ENCODE measurements around the gene FAM210A.

The FAM210A gene

GRCh38 chr18:13617826-13618515, 108.4 kb downstream of the FAM210A start:
- no peak overlapping the region for H3K4me2 ChIP-seq (ENCODE audit: low read depth, low read length)
- no peak overlapping the region for H3K27ac ChIP-seq (ENCODE audit: low read length)
- no peaks in the 10 kb centered on the region for H3K79me2 ChIP-seq (ENCODE audit: low read length)
- TF ChIP-seq, protein P1, sequence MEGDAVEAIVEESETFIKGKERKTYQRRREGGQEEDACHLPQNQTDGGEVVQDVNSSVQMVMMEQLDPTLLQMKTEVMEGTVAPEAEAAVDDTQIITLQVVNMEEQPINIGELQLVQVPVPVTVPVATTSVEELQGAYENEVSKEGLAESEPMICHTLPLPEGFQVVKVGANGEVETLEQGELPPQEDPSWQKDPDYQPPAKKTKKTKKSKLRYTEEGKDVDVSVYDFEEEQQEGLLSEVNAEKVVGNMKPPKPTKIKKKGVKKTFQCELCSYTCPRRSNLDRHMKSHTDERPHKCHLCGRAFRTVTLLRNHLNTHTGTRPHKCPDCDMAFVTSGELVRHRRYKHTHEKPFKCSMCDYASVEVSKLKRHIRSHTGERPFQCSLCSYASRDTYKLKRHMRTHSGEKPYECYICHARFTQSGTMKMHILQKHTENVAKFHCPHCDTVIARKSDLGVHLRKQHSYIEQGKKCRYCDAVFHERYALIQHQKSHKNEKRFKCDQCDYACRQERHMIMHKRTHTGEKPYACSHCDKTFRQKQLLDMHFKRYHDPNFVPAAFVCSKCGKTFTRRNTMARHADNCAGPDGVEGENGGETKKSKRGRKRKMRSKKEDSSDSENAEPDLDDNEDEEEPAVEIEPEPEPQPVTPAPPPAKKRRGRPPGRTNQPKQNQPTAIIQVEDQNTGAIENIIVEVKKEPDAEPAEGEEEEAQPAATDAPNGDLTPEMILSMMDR (IDR thresholded peaks at IDR 0.05; ENCODE audit: low read length): no peak
- TF ChIP-seq EZH2 (optimal IDR thresholded peaks at IDR 0.05; ENCODE audit: low read depth, low read length): no peak
- no peak for TF ChIP-seq EZH2phosphoT487 (IDR thresholded peaks at IDR 0.05; ENCODE audit: low read length)
- no peak for DNase-seq
- H3K36me3 ChIP-seq (replicated peaks; ENCODE audit: insufficient read depth, low read length): no peaks in the 10 kb centered on the region
- no peak overlapping the region for H3K9ac ChIP-seq (ENCODE audit: low read length)
- H3K4me3 ChIP-seq (ENCODE audit: low read length): no peak overlapping the region
- H3K4me1 ChIP-seq (ENCODE audit: low read length): peaks cover 22% of the 10 kb centered on the region
- H4K20me1 ChIP-seq (ENCODE audit: insufficient read depth, low read length): no peaks in the 10 kb centered on the region
- H3K27me3 ChIP-seq (replicated peaks; ENCODE audit: insufficient read depth, low read length): 0 out of 2 replicates have a peak, but pooled peaks cover 3% of the 10 kb centered on the region
- H3F3A ChIP-seq (ENCODE audit: insufficient read depth, low read length): peaks cover 10% of the 10 kb centered on the region
- H3K9me2 ChIP-seq (replicated peaks; ENCODE audit: insufficient read depth, low read length): no peaks in the 10 kb centered on the region
- H3K9me3 ChIP-seq (replicated peaks; ENCODE audit: insufficient read depth, low read length): no peaks in the 10 kb centered on the region; the same call in 1 of the 2 replicates
- H2AFZ ChIP-seq (ENCODE audit: low read length): no peak overlapping the region

GRCh38 chr18:13616525-13617035, 109.8 kb downstream of the FAM210A start:
- Histone ChIP-seq H3K36me3 (replicated peaks; ENCODE audit: insufficient read depth, low read length) (no peaks in the 10 kb centered on the region), H3K9me2 (replicated peaks; ENCODE audit: insufficient read depth, low read length) (no peaks in the 10 kb centered on the region), H3K4me1 (ENCODE audit: low read length) (peaks cover 32% of the 10 kb centered on the region), H3K4me2 (ENCODE audit: low read depth, low read length) (no peak overlapping the region), H3K9ac (ENCODE audit: low read length) (no peak overlapping the region), H3K79me2 (ENCODE audit: low read length) (no peaks in the 10 kb centered on the region), H3K9me3 (replicated peaks; ENCODE audit: insufficient read depth, low read length) (no peaks in the 10 kb centered on the region; the same call in 1 of the 2 replicates), H3F3A (ENCODE audit: insufficient read depth, low read length) (peaks cover 22% of the 10 kb centered on the region), H3K27me3 (replicated peaks; ENCODE audit: insufficient read depth, low read length) (0 out of 2 replicates have a peak, but pooled peaks cover 3% of the 10 kb centered on the region), H4K20me1 (ENCODE audit: insufficient read depth, low read length) (no peaks in the 10 kb centered on the region), H3K27ac (ENCODE audit: low read length) (no peak overlapping the region), H2AFZ (ENCODE audit: low read length) (no peak overlapping the region), H3K4me3 (ENCODE audit: low read length) (no peak overlapping the region)
- no peak for DNase-seq
- TF ChIP-seq, protein P1 (IDR thresholded peaks at IDR 0.05; ENCODE audit: low read length): no peak
- TF ChIP-seq EZH2phosphoT487 (IDR thresholded peaks at IDR 0.05; ENCODE audit: low read length) (no peak), EZH2 (optimal IDR thresholded peaks at IDR 0.05; ENCODE audit: low read depth, low read length) (no peak)

- Histone ChIP-seq H3K4me2 (ENCODE audit: low read depth, low read length) (no peak overlapping the region), H3K4me1 (ENCODE audit: low read length) (peaks cover 33% of the 10 kb centered on the region), H3K79me2 (ENCODE audit: low read length) (no peaks in the 10 kb centered on the region)
Measured at GRCh38 chr18:13616041-13616440, 110.3 kb downstream of the FAM210A start.

More at GRCh38 chr18:13616041-13616440, 110.3 kb downstream of the FAM210A start:
- no peaks in the 10 kb centered on the region for H3K9me2 ChIP-seq (replicated peaks; ENCODE audit: insufficient read depth, low read length)
- TF ChIP-seq, protein P1 (IDR thresholded peaks at IDR 0.05; ENCODE audit: low read length): no peak
- TF ChIP-seq EZH2 (optimal IDR thresholded peaks at IDR 0.05; ENCODE audit: low read depth, low read length): no peak
- TF ChIP-seq EZH2phosphoT487 (IDR thresholded peaks at IDR 0.05; ENCODE audit: low read length): no peak
- DNase-seq: no peak
- H3K27ac ChIP-seq (ENCODE audit: low read length): no peak overlapping the region
- no peak overlapping the region for H3K4me3 ChIP-seq (ENCODE audit: low read length)
- H3K9me3 ChIP-seq (replicated peaks; ENCODE audit: insufficient read depth, low read length): no peaks in the 10 kb centered on the region; the same call in 1 of the 2 replicates
- H3F3A ChIP-seq (ENCODE audit: insufficient read depth, low read length): peaks cover 27% of the 10 kb centered on the region
- 0 out of 2 replicates have a peak, but pooled peaks cover 3% of the 10 kb centered on the region for H3K27me3 ChIP-seq (replicated peaks; ENCODE audit: insufficient read depth, low read length)
- no peak overlapping the region for H3K9ac ChIP-seq (ENCODE audit: low read length)
- no peaks in the 10 kb centered on the region for H3K36me3 ChIP-seq (replicated peaks; ENCODE audit: insufficient read depth, low read length)
- H4K20me1 ChIP-seq (ENCODE audit: insufficient read depth, low read length): no peaks in the 10 kb centered on the region
- no peak overlapping the region for H2AFZ ChIP-seq (ENCODE audit: low read length)
